Heart left ventricle (tissue), 16 donors: Measurements from ENCODE around the gene PHF11. TPM values are rescaled to one million over a fixed set of nuclear protein-coding genes. Genes with fewer than 3 reads are reported as not detected.

Source experiments
- ATAC-seq, 4 donors: fragments of 200-7000 bp; cut with Tn5 transposase; one replicate each; pipeline ENCODE4 v1.9.1; 2020 to 2022; ENCODE audit warnings: moderate library complexity in 4 of 4, mild to moderate bottlenecking in 3 of 4, moderate number of reproducible peaks in 1 of 4
- DNase-seq, 5 donors: peaks; one replicate each; pipeline ENCODE4 v3.0.0-alpha.2; 2020
- H3K27ac ChIP-seq, 12 donors: fragments of 200-600 bp; sonication (generic) in 4 of 12; one replicate each; pipeline versions ENCODE4 v1.5.0 to v1.8.0; 2016 to 2022; ENCODE audit warnings: mild to moderate bottlenecking in 2 of 12
- H3K27me3 ChIP-seq, 9 donors: fragments of 200-600 bp; sonication (generic) in 2 of 9; one replicate each; pipeline versions ENCODE4 v1.5.1 to v1.8.0; 2016 to 2022; ENCODE audit warnings: mild to moderate bottlenecking in 3 of 9
- H3K36me3 ChIP-seq, 9 donors: fragments of 200-600 bp; sonication (generic) in 2 of 9; one replicate each; pipeline versions ENCODE4 v1.5.0 to v1.8.0; 2018 to 2022; ENCODE audit warnings: mild to moderate bottlenecking in 2 of 9
- H3K4me1 ChIP-seq, 12 donors: fragments of 200-600 bp; sonication (generic) in 4 of 12; one replicate each; pipeline versions ENCODE4 v1.5.0 to v1.8.0; 2016 to 2022; ENCODE audit warnings: mild to moderate bottlenecking in 3 of 12
- H3K4me3 ChIP-seq, 12 donors: fragments of 200-600 bp; sonication (generic) in 4 of 12; one replicate each; pipeline versions ENCODE4 v1.5.0 to v1.8.0; 2017 to 2022; ENCODE audit warnings: mild to moderate bottlenecking in 9 of 12, moderate library complexity in 4 of 12
- H3K9me3 ChIP-seq, 12 donors: fragments of 200-600 bp; sonication (generic) in 4 of 12; one replicate each; pipeline versions ENCODE4 v1.5.0 to v1.8.0; 2016 to 2022; ENCODE audit warnings: mild to moderate bottlenecking in 1 of 12
- CTCF ChIP-seq, 12 donors: fragments of 200-600 bp; sonication (generic) in 4 of 12; IDR thresholded peaks; one replicate each; pipeline versions ENCODE4 v1.5.0 to v1.8.0; 2018 to 2022; ENCODE audit warnings: antibody characterized with exemption in 12 of 12, mild to moderate bottlenecking in 5 of 12
- POLR2A ChIP-seq, 2 donors: fragments of 450-650 bp; IDR thresholded peaks; one replicate each; pipeline ENCODE4 v1.6.1; 2017; ENCODE audit warnings: antibody characterized with exemption in 2 of 2, mild to moderate bottlenecking in 2 of 2, moderate library complexity in 2 of 2
- WGBS, 4 donors: extraction: QIAGEN DNeasy Blood & Tissue Kit in 2 of 4; methylation state at CpG; one replicate each; pipeline versions ENCODE4 v1.1.5 to v1.1.7; 2013 to 2018; 5-methylcytosine and 5-hydroxymethylcytosine counted together
- intact Hi-C, 10 donors: fragments of 100-400 bp; cut with DNase I; formaldehyde crosslinking; loops; one replicate each; pipeline versions ENCODE4 v1.11.1 to v1.14.2; 2022
- polyA plus RNA-seq, 2 donors: library from polyadenylated mRNA; stranded (reverse); fragments of 200-250 nt; gene quantifications; one replicate each; pipeline ENCODE4 v1.2.3, GENCODE V29; 2013
- total RNA-seq, 9 donors: library from RNA; depleted of rRNA in 2 of 9; stranded (reverse); fragments of >200 nt in 2 of 9; fragmentation: NEBNext Ultra II Directional in 3 of 9; extraction: Animal tissue kit (Norgen Biotek cat#: 25700) in 3 of 9; gene quantifications; one replicate each; pipeline versions ENCODE4 v1.1.0 to v1.2.4, GENCODE V29; 2016 to 2023
- donor health status: ischemic (EF 13 %, LVEDD 7.1; RV severe dilation, severe dysfunction).
- donor health status: healthy with polysubstance abuse.
- donor health status: DM: no; HTN: yes; CAD: no.
- donor health status: DM: no; HTN: no; CAD: no.
- donor health status: ischemic (EF 25% LVEDD 6.9; RV normal size, moderate dysfunction).
- donor health status: ischemic (EF 25% LVEDD 5.7; RV mildly dilated, moderate dysfunction).
- donor health status: healthy.
- donor health status: DM: yes; HTN: yes; CAD: no.
- donor health status: ischemic (EF 35%, LVEDD 5.7; RV mildly dilated, moderate dysfunction).
- donor health status: nonischemic (EF 11% LVEDD 7.7; RV severe dilation, severe dysfunction).
- donor health status: DM: yes; HTN: yes; CAD: no.
- donor health status: PGD.
- donor health status: ischemic (EF 29% LVEDD 5.4; RV normal size, mild dysfunction).
- donor health status: nonischemic (EF 23%, LVEDD 6.1; RV moderate dilation, normal function).

PHF11 gene
- total and polyA plus RNA-seq, 11 donors, result 13.7 to 48.5 (median 17.4) TPM

GRCh38 chr13:49527123-49527522 lies 31.4 kb downstream of the PHF11 start:
- intact Hi-C loops, result no loop called here
- no peaks in the 10 kb centered on the region for H3K27me3 ChIP-seq
- DNase-seq (peak in 2 of 5 donors; percentile 27 to 29), ATAC-seq (peak in 3 of 4 donors; percentile 52 to 63 (median 59))
- peaks cover 0 to 23% (median 0%) of the 10 kb centered on the region in 12 donors for H3K4me1 ChIP-seq
- H3K4me3 ChIP-seq, result no peak overlapping the region
- H3K9me3 ChIP-seq, result no peaks in the 10 kb centered on the region
- WGBS, 4 donors, result 53 to 60% (median 56%) methylated on average over 2 of the region's 2 CpGs
- no peak for TF ChIP-seq POLR2A (IDR thresholded peaks at IDR 0.05)
- no peak for TF ChIP-seq CTCF (IDR thresholded peaks at IDR 0.05)
- H3K36me3 ChIP-seq, result peaks cover 0 to 77% (median 66%) of the 10 kb centered on the region in 9 donors
- peak overlapping the region in 1 of 12 donors; percentile 47 for H3K27ac ChIP-seq

GRCh38 chr13:49528161-49528560 lies 32.4 kb downstream of the PHF11 start:
- Histone ChIP-seq H3K27ac (peak overlapping the region in 1 of 12 donors; percentile 47), H3K27me3 (no peaks in the 10 kb centered on the region), H3K36me3 (peaks cover 0 to 75% (median 57%) of the 10 kb centered on the region in 9 donors), H3K9me3 (no peaks in the 10 kb centered on the region), H3K4me1 (peaks cover 0 to 31% (median 0%) of the 10 kb centered on the region in 12 donors), H3K4me3 (no peak overlapping the region)
- TF ChIP-seq CTCF (IDR thresholded peaks at IDR 0.05), result no peak
- TF ChIP-seq POLR2A (IDR thresholded peaks at IDR 0.05), result no peak
- DNase-seq (no peak), ATAC-seq (no peak)
- intact Hi-C loops, result no loop called here
- 80 to 97% (median 92%) methylated on average over 1 of the region's 1 CpG for WGBS, 4 donors

- H3K27ac ChIP-seq, result peak overlapping the region in 2 of 12 donors; percentile 22 to 70
- H3K36me3 ChIP-seq, result peaks cover 0 to 67% (median 39%) of the 10 kb centered on the region in 9 donors
- no peak for TF ChIP-seq POLR2A (IDR thresholded peaks at IDR 0.05)
- TF ChIP-seq CTCF (IDR thresholded peaks at IDR 0.05), result no peak
- H3K27me3 ChIP-seq, result no peaks in the 10 kb centered on the region
- peak in 2 of 4 donors; percentile 44 to 54 for ATAC-seq
- H3K4me1 ChIP-seq, result peaks cover 0 to 40% (median 0%) of the 10 kb centered on the region in 12 donors
- intact Hi-C loops, result no loop called here
- DNase-seq, result peak in 1 of 5 donors; percentile 24
- 88 to 96% (median 92%) methylated on average over 7 of the region's 7 CpGs for WGBS, 4 donors
- no peak overlapping the region for H3K4me3 ChIP-seq
- no peaks in the 10 kb centered on the region for H3K9me3 ChIP-seq
These were observed 34.7 kb downstream of the PHF11 start for GRCh38 chr13:49530457-49530856.

GRCh38 chr13:49532593-49532992 lies 36.8 kb downstream of the PHF11 start:
- ATAC-seq (peak; percentile 34 to 51 (median 48)), DNase-seq (no peak)
- Histone ChIP-seq H3K27ac (peak overlapping the region in 7 of 12 donors; percentile 5 to 38 (median 28)), H3K36me3 (peaks cover 0 to 47% (median 18%) of the 10 kb centered on the region in 9 donors), H3K4me3 (no peak overlapping the region), H3K27me3 (no peaks in the 10 kb centered on the region), H3K9me3 (no peaks in the 10 kb centered on the region), H3K4me1 (peaks cover 0 to 42% (median 2%) of the 10 kb centered on the region in 12 donors)
- TF ChIP-seq CTCF (IDR thresholded peaks at IDR 0.05) (no peak), POLR2A (IDR thresholded peaks at IDR 0.05) (no peak)
- WGBS, 4 donors, result 46 to 61% (median 53%) methylated on average over 1 of the region's 1 CpG
- intact Hi-C loops, result no loop called here
